GM18868 (cell line): ENCODE results near the gene CDK14.
A peak's percentile ranks its signal among the peaks of the same experiment; 100 is the strongest.
"Not testable (repeated sequence)": the region's sequence is repeated elsewhere in the genome, so short reads cannot be mapped to it uniquely, and the experiment has no call there.

ENCODE experiments used
- ATAC-seq: cut with Tn5 transposase; IDR thresholded peaks from one replicate; pipeline ENCODE4 v1.9.1; 2021; ENCODE audit warnings: mild to moderate bottlenecking, moderate library complexity; ENCODE audit not compliant: unreplicated experiment

The CDK14 gene

GRCh38 chr7:90879924-90880323, 283.8 kb downstream of the CDK14 start:
- ATAC-seq: no peak

GRCh38 chr7:90886416-90886815, 290.3 kb downstream of the CDK14 start:
- ATAC-seq: no peak

GRCh38 chr7:90889210-90889609, 293.1 kb downstream of the CDK14 start:
- ATAC-seq: no peak

- ATAC-seq: no peak
Measured at GRCh38 chr7:90889644-90890043, 293.5 kb downstream of the CDK14 start.

- ATAC-seq: no peak
Measured at GRCh38 chr7:90891529-90891928, 295.4 kb downstream of the CDK14 start.

- ATAC-seq: peak; percentile 91
Measured at GRCh38 chr7:90892213-90892612, 296.1 kb downstream of the CDK14 start.

GRCh38 chr7:90894122-90894521, 298.0 kb downstream of the CDK14 start:
- ATAC-seq: no peak

- no peak for ATAC-seq
Measured at GRCh38 chr7:90896458-90896857, 300.3 kb downstream of the CDK14 start.

- ATAC-seq: peak; percentile 66
Measured at GRCh38 chr7:90897961-90898469, 301.9 kb downstream of the CDK14 start.

GRCh38 chr7:90900628-90901356, 304.7 kb downstream of the CDK14 start:
- no peak for ATAC-seq

- no peak for ATAC-seq
Measured at GRCh38 chr7:90903841-90904240, 307.7 kb downstream of the CDK14 start.

- no peak for ATAC-seq
Measured at GRCh38 chr7:90910136-90910535, 314.0 kb downstream of the CDK14 start.

GRCh38 chr7:90916319-90916718, 320.2 kb downstream of the CDK14 start:
- ATAC-seq: no peak

GRCh38 chr7:90917539-90917938, 321.4 kb downstream of the CDK14 start:
- ATAC-seq: no peak

GRCh38 chr7:90918303-90918702, 322.2 kb downstream of the CDK14 start:
- no peak for ATAC-seq

- ATAC-seq: no peak
Measured at GRCh38 chr7:90919816-90920215, 323.7 kb downstream of the CDK14 start.

GRCh38 chr7:90920336-90920735, 324.2 kb downstream of the CDK14 start:
- ATAC-seq: no peak

- no peak for ATAC-seq
Measured at GRCh38 chr7:90923541-90923997, 327.4 kb downstream of the CDK14 start.

GRCh38 chr7:90928700-90929424, 332.7 kb downstream of the CDK14 start:
- not testable (repeated sequence) for ATAC-seq

GRCh38 chr7:90931986-90932916, 336.1 kb downstream of the CDK14 start:
- ATAC-seq: peak; percentile 98

GRCh38 chr7:90933041-90933440, 336.9 kb downstream of the CDK14 start:
- no peak for ATAC-seq
